ENCODE measurements around the gene TECTA.
"Not testable (repeated sequence)": the region's sequence is repeated elsewhere in the genome, so short reads cannot be mapped to it uniquely, and the experiment has no call there.

TECTA gene

GRCh38 chr11:121231576-121232278, 130.7 kb downstream of the TECTA start:
- DNase-seq (ENCODE audit: low spot score) = no peak

GRCh38 chr11:121235057-121235456, 134.0 kb downstream of the TECTA start:
- DNase-seq (ENCODE audit: low spot score) = no peak

GRCh38 chr11:121236115-121237001, 135.3 kb downstream of the TECTA start:
- peak; percentile 73 for DNase-seq (ENCODE audit: low spot score)

GRCh38 chr11:121237247-121237646, 136.2 kb downstream of the TECTA start:
- not testable (repeated sequence) for DNase-seq (ENCODE audit: low spot score)

GRCh38 chr11:121237686-121238658, 136.9 kb downstream of the TECTA start:
- DNase-seq (ENCODE audit: low spot score) = peak; percentile 43

- DNase-seq (ENCODE audit: low spot score) = no peak
Measured at GRCh38 chr11:121238956-121239355, 137.9 kb downstream of the TECTA start.

GRCh38 chr11:121240001-121240400, 139.0 kb downstream of the TECTA start:
- peak; percentile 24 for DNase-seq (ENCODE audit: low spot score)

GRCh38 chr11:121240650-121241303, 139.7 kb downstream of the TECTA start:
- no peak for DNase-seq (ENCODE audit: low spot score)
